Measurements from ENCODE around the gene ATG4A. TPM values are rescaled to one million over a fixed set of nuclear protein-coding genes. Genes with fewer than 3 reads are reported as not detected.

The ATG4A gene, protein sequence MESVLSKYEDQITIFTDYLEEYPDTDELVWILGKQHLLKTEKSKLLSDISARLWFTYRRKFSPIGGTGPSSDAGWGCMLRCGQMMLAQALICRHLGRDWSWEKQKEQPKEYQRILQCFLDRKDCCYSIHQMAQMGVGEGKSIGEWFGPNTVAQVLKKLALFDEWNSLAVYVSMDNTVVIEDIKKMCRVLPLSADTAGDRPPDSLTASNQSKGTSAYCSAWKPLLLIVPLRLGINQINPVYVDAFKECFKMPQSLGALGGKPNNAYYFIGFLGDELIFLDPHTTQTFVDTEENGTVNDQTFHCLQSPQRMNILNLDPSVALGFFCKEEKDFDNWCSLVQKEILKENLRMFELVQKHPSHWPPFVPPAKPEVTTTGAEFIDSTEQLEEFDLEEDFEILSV
- total RNA-seq, result 8.4 TPM

DNA sequence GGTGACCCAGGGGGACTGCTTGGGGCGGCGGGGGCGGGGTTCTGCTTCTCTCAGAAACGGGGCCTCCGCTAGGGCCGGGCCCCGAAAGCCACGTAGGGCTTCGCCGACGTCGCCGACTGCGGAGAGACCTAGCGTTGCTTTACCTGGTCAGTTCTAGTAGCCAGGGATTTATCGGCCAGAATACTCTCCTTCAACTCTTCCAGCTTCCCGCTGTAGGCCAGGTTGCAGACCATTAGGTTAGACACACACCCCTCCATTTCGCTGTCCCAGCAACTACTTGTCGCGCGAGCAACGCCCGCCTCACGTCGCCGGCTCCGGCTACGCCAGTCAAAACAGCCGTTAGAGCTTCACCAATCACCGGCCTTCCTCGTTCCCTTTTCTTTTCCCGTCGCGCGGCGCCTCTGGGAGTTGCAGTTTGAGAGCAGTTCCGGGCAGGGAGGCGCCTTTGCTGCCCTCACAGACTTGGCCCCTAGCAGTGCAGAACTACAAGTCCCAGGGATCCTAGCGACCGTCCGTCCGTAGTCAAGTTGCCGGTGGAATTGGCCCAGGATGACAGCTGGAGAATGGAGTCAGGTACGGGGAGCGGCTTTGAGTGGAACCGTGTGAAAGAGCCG lies at the start of gene ATG4A, which contains the start of gene PSMD10:
ATG4A (plus strand) TSS at position 515 of the 614 bp plus-strand sequence; CDS start at position 564, 49 bp downstream.
PSMD10 (minus strand) TSS at position 279 of the 614 bp plus-strand sequence; CDS start at position 257, 22 bp downstream.
- DNase-seq, result peak; percentile 92

DNA sequence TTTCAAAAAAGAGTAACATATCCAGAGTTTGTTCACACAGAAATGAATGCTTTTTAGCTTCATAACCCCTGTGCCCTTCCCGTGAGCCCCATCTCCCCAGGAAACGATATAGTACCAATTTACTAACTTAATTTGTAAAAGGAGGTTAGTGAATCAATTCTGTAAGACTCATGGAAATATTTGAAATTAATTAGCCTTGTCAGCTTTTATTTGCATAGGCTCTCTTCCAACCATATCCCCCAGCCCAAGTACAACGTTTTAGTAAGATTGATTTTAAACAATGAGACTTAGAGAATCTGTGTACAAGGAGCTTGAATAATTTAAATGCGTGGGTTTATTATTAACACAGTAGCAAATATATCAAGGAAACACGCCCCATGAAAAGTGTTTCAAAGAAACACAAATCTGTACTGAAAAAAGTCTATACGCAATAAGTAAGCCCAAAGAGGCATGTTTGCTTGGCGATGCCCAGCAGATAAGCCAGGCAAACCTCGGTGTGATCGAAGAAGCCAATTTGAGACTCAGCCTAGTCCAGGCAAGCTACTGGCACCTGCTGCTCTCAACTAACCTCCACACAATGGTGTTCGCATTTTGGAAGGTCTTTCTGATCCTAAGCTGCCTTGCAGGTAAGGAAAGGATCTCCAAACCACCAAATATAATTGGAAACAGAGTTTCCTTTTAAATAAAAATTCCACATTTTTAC lies 46.9 kb upstream of the ATG4A start, which contains the start of gene VSIG1:
VSIG1 (plus strand) TSS at position 512 of the 703 bp plus-strand sequence; CDS start at position 578, 66 bp downstream.
- no peak for DNase-seq

DNA sequence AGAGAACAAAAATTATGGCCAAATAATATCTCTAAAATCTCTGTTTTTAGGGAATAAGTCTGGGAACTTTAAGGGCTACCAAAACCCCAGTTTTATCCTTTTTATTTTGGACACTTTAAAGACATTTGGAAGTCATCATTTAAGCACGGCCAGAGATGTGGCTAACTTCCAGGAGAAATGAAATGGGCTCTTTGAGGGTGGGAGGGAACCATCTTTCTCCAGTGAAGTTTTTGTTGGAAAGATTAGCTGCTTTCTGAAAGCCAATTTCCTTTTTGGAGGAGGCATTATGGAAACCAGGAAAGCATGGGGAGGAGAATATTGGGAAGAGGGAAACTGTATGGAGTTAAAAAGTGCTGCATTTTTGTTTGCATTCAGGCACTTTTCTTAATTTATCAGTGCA lies 41.9 kb upstream of the ATG4A start:
- DNase-seq, result no peak

DNA sequence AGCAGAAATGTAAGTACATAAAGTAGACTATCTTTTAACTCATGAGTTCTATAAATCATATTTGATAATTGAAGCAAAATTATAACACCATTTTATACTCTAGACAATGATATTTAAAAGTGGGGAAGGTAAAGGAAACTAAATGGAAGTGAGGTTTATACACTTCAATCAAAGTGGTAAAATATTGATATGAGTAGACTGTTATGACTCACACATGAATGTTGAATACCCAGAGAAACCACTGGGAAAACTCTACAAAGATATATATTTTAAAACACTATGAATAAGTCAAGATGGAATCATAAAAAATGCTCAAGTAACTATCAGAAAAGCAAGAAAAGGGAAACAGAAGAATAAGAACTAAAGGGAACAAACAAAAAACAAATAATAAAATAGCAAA lies 38.4 kb upstream of the ATG4A start:
- no peak for DNase-seq

DNA sequence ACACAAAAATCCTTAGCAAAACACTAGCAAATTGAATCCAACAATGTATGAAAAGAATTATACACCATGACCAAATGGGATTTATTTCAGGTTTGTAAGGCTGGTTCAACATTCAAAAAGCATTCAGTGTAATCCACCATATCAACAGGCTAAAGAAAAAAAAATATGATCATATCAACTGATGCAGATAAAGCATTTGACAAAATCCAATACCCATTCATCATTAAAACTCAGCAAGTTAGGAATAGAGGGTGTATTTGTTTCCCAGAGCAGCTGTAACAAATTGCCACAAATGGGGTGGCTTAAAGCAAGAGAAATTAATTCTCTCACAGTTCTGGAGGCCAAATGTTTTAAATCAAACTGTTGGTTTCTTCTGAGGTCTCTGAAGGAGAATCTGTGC lies 36.0 kb upstream of the ATG4A start:
- DNase-seq, result no peak

DNA sequence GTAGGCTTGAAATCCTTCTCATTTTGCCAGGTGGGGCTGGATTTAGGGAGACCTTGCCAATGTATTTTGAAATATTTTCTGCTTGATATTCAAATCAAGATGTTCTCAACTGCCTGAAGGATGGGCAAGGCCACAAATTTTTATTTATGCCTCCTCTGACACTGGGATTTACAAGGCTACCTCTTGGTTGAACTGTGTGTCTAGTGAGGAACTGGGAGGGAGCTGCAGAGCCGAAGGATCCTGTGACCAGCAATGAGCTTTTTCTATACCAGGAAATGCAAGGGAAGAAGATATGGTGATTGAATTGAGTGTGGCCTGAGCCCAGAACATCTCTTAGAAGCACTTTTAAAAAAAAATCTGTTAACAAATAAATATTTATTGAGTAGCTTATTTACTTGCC lies 31.8 kb upstream of the ATG4A start:
- no peak for DNase-seq

DNA sequence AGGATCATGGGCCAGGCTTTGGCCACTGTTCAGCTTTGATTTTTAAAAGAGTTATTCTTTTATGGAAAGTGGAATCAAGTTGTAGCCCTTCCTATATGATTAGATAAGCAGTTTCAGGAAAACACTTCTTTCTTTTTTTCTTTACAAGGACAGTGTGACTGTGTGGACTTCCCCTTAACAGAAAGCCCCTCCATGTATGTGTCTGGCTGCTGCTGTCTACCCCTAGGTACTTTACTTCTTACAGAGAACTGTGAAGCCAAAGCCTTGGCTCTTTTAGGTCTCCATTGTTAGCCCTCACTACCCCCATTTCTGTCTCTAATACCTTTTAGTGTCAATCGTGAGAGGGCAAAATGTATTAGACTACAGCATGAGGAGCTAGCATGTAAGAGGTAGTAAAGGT lies 27.6 kb upstream of the ATG4A start:
- no peak for DNase-seq

DNA sequence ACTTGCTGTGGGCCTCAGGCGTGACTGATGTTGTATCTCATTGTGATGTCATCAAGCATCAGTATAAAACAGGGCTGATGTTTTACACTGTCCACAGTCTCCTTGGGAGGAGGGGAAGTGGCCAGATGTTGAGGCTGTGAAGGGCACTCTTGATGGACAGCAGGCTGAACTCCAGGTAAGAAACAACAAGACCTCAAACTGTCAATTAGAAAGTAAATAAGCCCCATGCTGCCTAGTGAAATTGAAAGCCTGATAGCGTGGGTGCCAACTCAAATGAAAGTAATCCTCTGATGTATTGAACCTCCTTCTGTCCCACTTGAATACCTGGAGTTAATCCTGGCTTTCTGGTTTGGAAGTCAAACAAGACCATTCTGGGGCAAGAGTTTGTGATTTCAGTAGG lies 27.0 kb upstream of the ATG4A start:
- no peak for DNase-seq

DNA sequence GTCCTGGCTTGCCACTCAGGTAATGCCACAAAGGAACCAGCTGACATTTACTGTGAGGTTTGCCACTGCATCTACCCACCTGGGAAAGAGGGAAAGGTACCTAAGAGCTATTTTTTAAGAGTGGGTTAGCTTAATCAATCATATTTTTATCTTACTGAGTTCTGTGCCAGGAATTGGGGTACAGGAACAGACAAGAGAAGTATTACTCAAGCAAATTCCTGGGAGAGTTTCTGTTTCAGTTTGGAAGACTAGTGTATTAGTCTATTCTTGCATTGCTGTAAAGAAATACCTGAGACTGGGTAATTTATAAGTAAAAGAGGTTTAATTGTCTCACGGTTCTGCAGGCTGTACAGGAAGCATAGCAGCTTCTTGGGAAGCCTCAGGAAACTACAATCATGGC lies 23.5 kb upstream of the ATG4A start:
- DNase-seq, result no peak

DNA sequence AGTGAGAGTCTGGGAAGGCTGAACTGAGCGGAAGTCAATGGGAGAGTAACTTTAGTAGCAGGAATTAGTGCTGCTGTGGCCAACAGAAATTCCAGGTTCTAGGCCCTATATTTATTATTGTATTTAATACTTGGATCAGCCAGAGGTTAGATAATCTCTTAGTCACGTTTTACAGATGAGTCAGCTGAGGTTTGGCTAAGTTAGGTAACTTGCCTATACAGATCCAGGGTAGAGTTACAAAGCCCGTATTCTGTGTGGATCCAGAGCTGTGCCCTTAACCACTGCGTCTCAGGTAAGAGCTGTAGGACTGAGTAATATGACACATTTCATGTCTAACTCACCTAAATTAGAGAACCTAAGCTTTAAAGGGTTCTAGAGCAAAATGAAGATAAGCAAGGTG lies 20.7 kb upstream of the ATG4A start:
- no peak for DNase-seq

DNA sequence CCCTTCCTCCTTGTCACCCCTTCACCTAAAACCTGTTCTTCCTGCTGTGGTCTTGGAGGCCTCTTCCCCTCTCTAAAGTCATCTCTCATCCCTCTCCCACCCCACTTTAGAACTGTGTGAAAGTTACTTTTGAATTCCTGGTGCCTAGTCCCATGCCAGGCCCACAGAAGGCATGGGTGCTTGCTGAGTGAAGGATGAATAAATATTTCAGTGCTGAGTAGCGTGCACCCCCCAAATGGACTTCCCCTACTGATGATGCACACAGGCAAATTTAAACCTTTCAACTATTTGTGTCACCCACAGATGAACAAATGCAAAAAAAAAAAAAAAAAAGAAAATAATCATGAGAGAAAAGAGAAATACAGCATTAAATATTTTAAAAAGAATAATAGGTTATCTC lies 20.0 kb upstream of the ATG4A start:
- DNase-seq, result no peak

DNA sequence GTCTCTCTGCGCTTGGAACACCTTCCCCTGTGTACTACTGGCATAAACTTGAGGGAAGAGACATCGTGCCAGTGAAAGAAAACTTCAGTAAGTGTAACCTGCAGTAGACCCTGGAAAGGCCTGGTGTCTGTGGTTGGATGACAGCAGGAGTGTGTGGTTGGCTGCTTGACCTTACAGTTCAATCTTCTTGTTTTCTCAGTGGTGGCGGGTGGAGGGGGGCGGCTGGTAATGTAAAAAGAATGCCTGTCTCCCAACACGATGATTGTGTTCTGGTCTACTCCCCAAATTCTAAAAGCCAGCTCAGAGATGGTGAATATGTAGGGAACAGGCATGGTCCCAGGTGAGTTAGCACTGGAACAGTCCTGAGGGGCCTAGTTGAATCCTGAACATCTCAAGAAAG lies 18.8 kb upstream of the ATG4A start:
- DNase-seq, result no peak

DNA sequence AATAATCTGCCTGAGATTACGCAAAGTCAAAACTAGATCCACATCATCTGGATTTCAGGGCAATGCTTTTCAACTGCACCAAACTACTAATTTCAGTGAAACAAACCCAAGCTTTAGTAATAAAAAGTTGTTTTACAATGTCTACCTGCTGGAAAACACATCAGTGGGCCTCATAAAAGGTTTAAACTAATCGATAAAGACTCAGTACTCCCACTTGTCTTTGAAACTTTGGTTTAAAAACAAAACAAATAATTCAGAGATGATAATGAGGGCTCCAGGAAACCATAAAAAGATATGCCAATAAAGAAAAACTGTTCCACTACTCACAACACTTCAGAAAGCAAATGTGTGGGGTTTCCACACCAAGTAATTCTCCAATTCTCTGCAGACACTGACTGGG lies 10.5 kb upstream of the ATG4A start:
- no peak for DNase-seq

DNA sequence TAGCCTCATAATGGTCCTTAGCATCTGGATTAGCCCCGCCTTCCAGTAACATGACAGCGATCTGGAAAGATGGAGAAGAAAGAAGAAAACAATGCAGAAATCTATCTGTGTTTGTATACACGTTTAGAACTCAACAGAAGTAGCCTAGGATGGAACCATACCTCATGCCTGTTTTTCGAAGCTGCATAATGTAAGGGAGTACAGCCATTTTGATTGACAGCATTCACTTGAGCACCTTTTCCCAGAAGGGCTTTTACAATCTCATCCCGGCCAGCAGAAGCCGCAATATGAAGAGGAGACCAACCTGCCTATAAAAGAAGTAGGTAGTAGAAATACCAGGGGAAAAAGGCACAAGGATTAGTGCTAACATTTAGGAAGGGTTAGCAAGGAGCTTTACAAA lies 3.8 kb upstream of the ATG4A start:
- no peak for DNase-seq

DNA sequence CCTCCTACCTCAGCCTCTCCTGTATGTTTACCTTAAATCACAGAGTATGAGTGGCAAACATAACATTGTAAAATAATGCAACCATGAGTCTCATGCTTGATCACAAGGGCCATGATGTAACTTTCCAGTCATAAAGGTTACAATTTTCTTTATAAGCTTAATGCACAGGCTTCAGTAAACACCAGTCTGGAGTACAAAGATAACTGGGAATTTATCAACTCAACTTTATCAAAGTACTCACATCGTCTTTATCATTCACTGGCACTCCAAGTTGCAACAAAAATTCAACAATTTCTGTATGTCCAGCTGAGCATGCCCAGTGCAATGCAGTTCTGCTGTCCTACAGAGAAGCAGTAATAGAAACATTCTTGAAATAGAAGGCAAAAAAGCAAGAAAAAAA lies 3.1 kb upstream of the ATG4A start:
- no peak for DNase-seq

DNA sequence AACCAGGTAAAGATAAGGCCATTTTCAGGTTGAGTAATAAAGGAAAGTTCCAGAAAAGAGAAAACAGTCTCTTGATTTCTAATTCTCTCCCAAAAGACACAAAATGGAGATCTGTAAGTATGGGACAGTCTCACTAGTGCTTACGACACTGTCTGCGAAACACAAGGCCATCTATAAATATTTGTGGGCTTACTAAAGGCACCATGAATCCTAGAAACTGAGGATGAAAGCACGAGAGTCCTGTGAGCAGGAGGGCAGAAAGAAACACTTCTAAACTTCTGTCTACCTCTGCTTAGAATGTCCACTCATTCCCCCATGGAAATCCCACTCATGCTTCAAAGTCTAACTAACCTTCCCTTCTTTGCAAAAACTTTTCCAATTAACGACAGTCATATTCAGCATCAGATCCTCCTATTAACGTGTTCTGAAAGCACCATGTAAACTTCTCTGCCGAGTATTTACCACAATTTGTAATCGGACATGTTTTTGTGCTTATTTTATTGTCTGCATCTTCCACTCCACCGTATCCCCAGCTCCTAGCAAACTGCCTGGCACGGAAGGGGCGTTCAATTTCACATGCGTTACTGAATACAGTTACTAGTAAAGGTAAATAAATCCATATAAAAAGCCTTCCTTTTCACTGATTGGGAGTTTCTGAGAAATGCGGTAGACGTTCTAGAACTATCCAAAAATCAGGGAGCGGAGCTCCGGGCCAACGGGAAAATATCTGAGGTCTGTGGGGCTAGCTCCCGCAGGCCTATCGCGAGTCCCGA lies 901 bp upstream of the ATG4A start:
- DNase-seq, result no peak

DNA sequence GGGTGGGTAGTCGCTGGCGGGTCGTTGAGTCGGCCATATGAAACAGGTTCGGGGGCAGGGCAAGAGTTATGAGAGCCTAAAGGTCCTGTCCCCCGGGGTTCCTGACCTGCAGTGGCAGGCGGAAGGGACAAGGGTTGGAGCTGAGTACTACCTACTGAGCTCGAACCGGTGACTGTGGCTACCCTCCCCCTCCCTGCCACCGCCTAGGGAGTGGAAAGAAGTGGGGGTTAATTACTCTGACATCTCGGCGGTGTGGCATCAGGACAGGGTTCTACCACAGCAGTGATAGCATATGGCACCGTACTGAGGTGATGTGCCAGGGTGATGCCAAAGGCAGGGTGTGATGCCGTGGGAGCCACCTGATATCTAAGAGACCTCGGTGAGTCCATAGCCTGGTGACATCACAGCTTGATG lies 307 bp downstream of the ATG4A start:
- DNase-seq, result peak; percentile 15

DNA sequence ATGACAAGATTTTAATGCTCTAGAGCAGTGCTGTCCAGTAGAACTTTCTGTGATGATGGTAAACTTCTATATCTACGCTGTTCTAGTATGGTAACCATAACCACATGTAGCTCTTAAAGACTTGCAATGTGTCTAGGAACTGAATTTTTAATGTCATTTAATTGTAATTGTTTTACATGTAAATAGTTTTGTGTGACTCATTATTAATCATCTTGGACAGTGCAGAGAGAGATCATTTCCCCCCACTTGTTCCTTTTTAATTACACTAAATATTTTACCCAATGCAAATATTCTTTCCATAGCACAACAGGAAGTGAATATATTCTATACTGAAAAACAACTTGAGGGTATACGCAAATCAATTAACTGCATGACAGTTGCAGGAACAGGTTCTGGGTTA lies 5.8 kb downstream of the ATG4A start:
- no peak for DNase-seq

DNA sequence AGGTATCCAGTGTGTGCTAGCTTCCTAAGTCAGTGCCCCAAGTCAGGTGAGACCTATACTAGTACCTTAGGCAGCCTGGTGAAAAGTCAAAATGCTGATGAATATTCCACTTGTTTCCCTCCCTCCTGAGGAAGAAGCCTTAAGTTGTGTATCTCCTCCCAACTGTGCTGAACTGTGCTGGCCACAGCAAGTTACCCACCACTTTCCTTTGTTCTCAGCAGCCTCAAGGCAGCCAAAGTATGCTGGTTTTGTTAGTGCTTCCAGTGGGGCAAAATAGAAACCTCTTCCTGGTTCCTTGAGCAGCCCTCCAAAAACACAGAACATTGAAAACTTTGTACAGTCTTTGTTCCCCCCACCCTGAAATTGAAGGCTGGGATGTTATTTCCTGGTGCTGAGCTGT lies 13.9 kb downstream of the ATG4A start:
- DNase-seq, result no peak

DNA sequence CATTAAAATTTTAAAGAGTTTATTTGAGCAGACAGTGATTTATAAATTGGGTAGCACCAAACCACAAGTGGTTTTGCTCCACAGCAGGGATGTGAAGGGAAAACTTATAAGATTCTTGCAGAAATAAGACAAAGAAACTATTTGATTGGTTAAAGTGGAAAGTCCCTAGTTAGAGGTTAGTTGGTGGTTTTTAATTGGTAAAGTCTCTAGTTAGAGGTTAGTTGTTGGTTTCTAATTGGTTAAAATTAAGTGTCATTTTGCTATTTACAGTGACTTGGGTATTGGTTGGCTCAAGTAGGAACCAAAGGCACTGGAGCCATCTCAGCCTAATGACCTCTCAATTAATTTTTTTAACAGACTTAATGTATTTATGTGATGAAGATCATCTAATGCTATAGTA lies 23.0 kb downstream of the ATG4A start:
- DNase-seq, result no peak

DNA sequence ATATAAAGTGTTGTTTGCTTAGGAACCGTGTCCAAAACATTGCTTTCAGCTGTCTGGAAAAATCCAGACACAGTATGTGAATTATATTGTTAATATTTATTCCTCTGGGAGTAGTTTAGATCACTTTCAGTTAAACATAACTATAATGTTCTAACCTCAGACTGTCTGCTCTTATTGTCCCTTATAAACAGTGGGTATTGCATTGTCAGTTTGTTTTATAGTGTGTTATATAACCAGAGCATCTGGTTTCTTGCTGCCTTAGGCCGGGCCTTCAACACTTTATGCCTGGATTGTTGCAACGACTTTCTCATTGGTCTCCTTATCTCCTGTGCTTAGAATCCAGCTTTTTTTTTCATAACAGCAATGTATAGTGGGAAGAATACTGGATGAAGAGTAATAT lies 26.4 kb downstream of the ATG4A start:
- no peak for DNase-seq

DNA sequence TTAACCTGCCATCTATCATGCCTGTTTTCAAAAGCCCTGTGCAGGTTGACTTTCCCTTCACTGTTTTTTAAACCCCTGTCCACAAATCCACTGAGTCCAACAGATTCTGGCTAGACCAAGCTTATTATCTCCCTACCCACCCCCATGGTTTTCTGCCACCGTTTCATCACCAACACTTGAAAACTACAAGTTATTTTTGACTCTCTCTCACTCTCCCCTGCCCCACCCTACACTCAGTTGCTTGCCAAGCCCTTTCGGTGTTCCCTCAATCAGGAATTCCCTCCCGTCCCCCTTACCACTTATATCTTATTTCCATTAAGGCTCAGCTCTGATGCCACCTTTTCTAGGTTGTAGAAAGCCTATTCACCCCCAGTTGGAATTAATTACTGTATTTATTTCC lies 29.7 kb downstream of the ATG4A start:
- no peak for DNase-seq

DNA sequence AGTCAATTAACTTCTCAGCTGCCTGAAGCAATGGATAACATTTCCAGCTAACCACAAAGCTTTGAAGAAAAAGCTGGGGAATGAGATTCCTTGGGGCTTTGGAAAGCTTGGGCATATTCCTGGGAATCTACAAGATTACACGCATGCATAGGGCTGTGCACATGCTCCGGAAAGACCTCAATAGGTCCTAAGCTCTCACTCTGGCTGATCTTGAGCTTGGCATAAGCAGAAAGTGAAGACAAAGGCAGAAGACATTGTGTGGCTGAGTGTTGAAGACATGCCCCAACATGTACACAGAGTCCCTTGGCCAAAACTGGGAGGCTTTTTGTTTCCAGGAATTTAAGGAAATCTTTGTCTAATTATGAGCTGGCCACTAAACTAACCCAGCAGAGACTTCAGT lies 31.2 kb downstream of the ATG4A start:
- DNase-seq, result no peak

Data from occipital lobe (tissue), 2 donors.